ENCODE measurements around the gene RASL10B. TPM values are rescaled to one million over a fixed set of nuclear protein-coding genes. Genes with fewer than 3 reads are reported as not detected.
"Not testable (repeated sequence)": the region's sequence is repeated elsewhere in the genome, so short reads cannot be mapped to it uniquely, and the experiment has no call there.

Gene RASL10B
- total RNA-seq, 1 donor from 2014 or later = 9.9 TPM

GRCh38 chr17:35749560-35750412, 18.3 kb downstream of the RASL10B start:
- no peak for DNase-seq (ENCODE audit: low spot score in 2 of 2)
- intact Hi-C loops (cut with DNase I) = loop anchor here (5.0 kb wide), 1 partner anchor 87 kb away; no protein-coding TSS in a partner anchor
- Histone ChIP-seq H3K36me3 (no peaks in the 10 kb centered on the region), H3K4me3 (no peak overlapping the region), H3K9me3 (no peaks in the 10 kb centered on the region), H3K27ac (no peak overlapping the region), H3K4me1 (peaks cover 0 to 5% of the 10 kb centered on the region in 2 donors), H3K27me3 (no peaks in the 10 kb centered on the region)
- no peak for TF ChIP-seq CTCF (IDR thresholded peaks at IDR 0.05)

GRCh38 chr17:35750526-35751395, 19.3 kb downstream of the RASL10B start:
- H3K4me3 ChIP-seq = no peak overlapping the region
- TF ChIP-seq CTCF (IDR thresholded peaks at IDR 0.05) = no peak
- H3K36me3 ChIP-seq = no peaks in the 10 kb centered on the region
- no peak overlapping the region for H3K27ac ChIP-seq
- no peaks in the 10 kb centered on the region for H3K9me3 ChIP-seq
- intact Hi-C loops (cut with DNase I) = no loop called here
- no peak for DNase-seq (ENCODE audit: low spot score in 2 of 2)
- no peaks in the 10 kb centered on the region for H3K27me3 ChIP-seq
- peaks cover 0 to 5% of the 10 kb centered on the region in 2 donors for H3K4me1 ChIP-seq

GRCh38 chr17:35751541-35751940, 20.1 kb downstream of the RASL10B start:
- H3K36me3 ChIP-seq, H3K9me3 ChIP-seq, H3K27me3 ChIP-seq: not testable (repeated sequence)

GRCh38 chr17:35752471-35752870, 21.0 kb downstream of the RASL10B start:
- intact Hi-C loops (cut with DNase I) = no loop called here
- Histone ChIP-seq H3K4me1 (peaks cover 0 to 5% of the 10 kb centered on the region in 2 donors), H3K27ac (no peak overlapping the region), H3K27me3 (no peaks in the 10 kb centered on the region), H3K9me3 (no peaks in the 10 kb centered on the region), H3K36me3 (no peaks in the 10 kb centered on the region), H3K4me3 (no peak overlapping the region)
- TF ChIP-seq CTCF (IDR thresholded peaks at IDR 0.05) = no peak
- DNase-seq (ENCODE audit: low spot score in 2 of 2) = no peak

More at GRCh38 chr17:35751541-35751940, 20.1 kb downstream of the RASL10B start:
- H3K4me3 ChIP-seq; intact Hi-C loops (cut with DNase I); H3K27ac ChIP-seq; DNase-seq (ENCODE audit: low spot score in 2 of 2); H3K4me1 ChIP-seq: not testable (repeated sequence)

- TF ChIP-seq CTCF (IDR thresholded peaks at IDR 0.05) = no peak
- no peaks in the 10 kb centered on the region for H3K27me3 ChIP-seq
- intact Hi-C loops (cut with DNase I) = no loop called here
- H3K9me3 ChIP-seq = no peaks in the 10 kb centered on the region
- peaks cover 0 to 5% of the 10 kb centered on the region in 2 donors for H3K4me1 ChIP-seq
- H3K27ac ChIP-seq = no peak within 1 kb of the TSS
- H3K36me3 ChIP-seq = no peaks in the 10 kb centered on the region
- no peak within 1 kb of the TSS for H3K4me3 ChIP-seq
- no peak for DNase-seq (ENCODE audit: low spot score in 2 of 2)
These were observed 21.7 kb downstream of the RASL10B start, which contains the start of gene GAS2L2 for GRCh38 chr17:35752945-35753764. Gene GAS2L2, minus strand, starts transcription at chr17:35753239. Its CDS starts 389 bp downstream, at chr17:35752850.
